Heart right ventricle (tissue), 16 donors: ENCODE measurements around the gene SLCO1C1. TPM values are rescaled to one million over a fixed set of nuclear protein-coding genes. Genes with fewer than 3 reads are reported as not detected.

Experiments
- ATAC-seq, 8 donors: fragments of 200-7000 bp; cut with Tn5 transposase; one replicate each; pipeline ENCODE4 v1.9.1; 2020; ENCODE audit warnings: mild to moderate bottlenecking in 8 of 8, moderate library complexity in 8 of 8, moderate number of reproducible peaks in 1 of 8
- DNase-seq, 2 donors: peaks; one replicate each; pipeline ENCODE4 v3.0.0-alpha.2; 2020
- H3K27ac ChIP-seq, 10 donors: fragments of 200-600 bp; sonication (generic) in 2 of 10; one replicate each; pipeline versions ENCODE4 v1.5.0 to v1.8.0; 2020 to 2022; ENCODE audit warnings: mild to moderate bottlenecking in 3 of 10
- H3K27me3 ChIP-seq, 7 donors: fragments of 200-600 bp; one replicate each; pipeline ENCODE4 v1.8.0; 2021 to 2022; ENCODE audit warnings: mild to moderate bottlenecking in 2 of 7
- H3K36me3 ChIP-seq, 9 donors: fragments of 200-600 bp; sonication (generic) in 1 of 9; one replicate each; pipeline versions ENCODE4 v1.5.0 to v1.8.0; 2020 to 2022; ENCODE audit warnings: mild to moderate bottlenecking in 2 of 9
- H3K4me1 ChIP-seq, 9 donors: fragments of 200-600 bp; sonication (generic) in 1 of 9; one replicate each; pipeline versions ENCODE4 v1.5.0 to v1.8.0; 2020 to 2022; ENCODE audit warnings: mild to moderate bottlenecking in 4 of 9
- H3K4me3 ChIP-seq, 10 donors: fragments of 200-600 bp; sonication (generic) in 2 of 10; one replicate each; pipeline versions ENCODE4 v1.5.0 to v1.8.0; 2020 to 2022; ENCODE audit warnings: mild to moderate bottlenecking in 7 of 10, moderate library complexity in 2 of 10
- H3K9me3 ChIP-seq, 11 donors: fragments of 200-600 bp in 10 of 11; sonication (generic) in 2 of 11; one replicate each; pipeline versions ENCODE4 v1.5.0 to v1.8.0; 2013 to 2022; ENCODE audit warnings: mild to moderate bottlenecking in 2 of 11, control low read depth in 1 of 11, moderate library complexity in 1 of 11
- CTCF ChIP-seq, 9 donors: fragments of 200-600 bp; sonication (generic) in 2 of 9; IDR thresholded peaks; one replicate each; pipeline versions ENCODE4 v1.5.0 to v1.8.0; 2021 to 2022; ENCODE audit warnings: antibody characterized with exemption in 9 of 9, mild to moderate bottlenecking in 5 of 9, moderate library complexity in 1 of 9
- WGBS, 2 donors: extraction: QIAGEN DNeasy Blood & Tissue Kit; methylation state at CpG; one replicate each; pipeline ENCODE4 v1.1.7; 2013; ENCODE audit warnings: inconsistent platforms in 1 of 2; 5-methylcytosine and 5-hydroxymethylcytosine counted together
- intact Hi-C, 10 donors: fragments of 100-400 bp; cut with DNase I; formaldehyde crosslinking; loops; one replicate each; pipeline versions ENCODE4 v1.11.1 to v1.14.2; 2022
- polyA plus RNA-seq, 2 donors: library from polyadenylated mRNA; stranded (reverse); fragments of 200-250 nt; gene quantifications; one replicate each; pipeline ENCODE4 v1.2.3, GENCODE V29; 2013
- total RNA-seq, 10 donors: library from RNA; stranded (reverse); fragmentation: NEBNext Ultra II Directional in 3 of 10; extraction: Animal tissue kit (Norgen Biotek cat#: 25700) in 3 of 10; gene quantifications; one replicate each; pipeline versions ENCODE4 v1.2.1 to v1.2.4, GENCODE V29; 2021 to 2023
- donor health status: Arrhythmogenic right ventricular cardiomyopathy.
- donor health status: ischemic (EF 13 %, LVEDD 7.1; RV severe dilation, severe dysfunction).
- donor health status: healthy with polysubstance abuse.
- donor health status: DM: no; HTN: yes; CAD: no.
- donor health status: DM: no; HTN: no; CAD: no.
- donor health status: ischemic (EF 25% LVEDD 6.9; RV normal size, moderate dysfunction).
- donor health status: ischemic (EF 25% LVEDD 5.7; RV mildly dilated, moderate dysfunction).
- donor health status: healthy.
- donor health status: DM: yes; HTN: yes; CAD: no.
- donor health status: Ischemic cardiomyopathy.
- donor health status: ischemic (EF 35%, LVEDD 5.7; RV mildly dilated, moderate dysfunction).
- donor health status: nonischemic (EF 11% LVEDD 7.7; RV severe dilation, severe dysfunction).
- donor health status: DM: yes; HTN: yes; CAD: no.
- donor health status: PGD.
- donor health status: ischemic (EF 29% LVEDD 5.4; RV normal size, mild dysfunction).
- donor health status: nonischemic (EF 23%, LVEDD 6.1; RV moderate dilation, normal function).

The SLCO1C1 gene
- total and polyA plus RNA-seq, 12 donors = 0.64 to 3.3 (median 1.3) TPM

GRCh38 chr12:20657496-20657895 is 37.6 kb upstream of the SLCO1C1 start:
- peaks cover 0 to 19% (median 0%) of the 10 kb centered on the region in 11 donors for H3K9me3 ChIP-seq
- H3K27ac ChIP-seq = no peak overlapping the region
- TF ChIP-seq CTCF (IDR thresholded peaks at IDR 0.05) = no peak
- WGBS, 2 donors = 85 to 93% methylated on average over 2 of the region's 2 CpGs
- H3K4me1 ChIP-seq = peaks cover 0 to 24% (median 5%) of the 10 kb centered on the region in 9 donors
- no peak overlapping the region for H3K4me3 ChIP-seq
- no peaks in the 10 kb centered on the region for H3K27me3 ChIP-seq
- H3K36me3 ChIP-seq = peaks cover 0 to 97% (median 16%) of the 10 kb centered on the region in 9 donors
- ATAC-seq (no peak), DNase-seq (no peak)
- intact Hi-C loops = no loop called here

GRCh38 chr12:20681334-20681733 is 13.8 kb upstream of the SLCO1C1 start:
- Histone ChIP-seq H3K36me3 (peaks cover 0 to 55% (median 5%) of the 10 kb centered on the region in 9 donors), H3K27ac (no peak overlapping the region), H3K27me3 (no peaks in the 10 kb centered on the region), H3K9me3 (peaks cover 0 to 18% (median 7%) of the 10 kb centered on the region in 11 donors), H3K4me3 (no peak overlapping the region), H3K4me1 (no peaks in the 10 kb centered on the region)
- DNase-seq (no peak), ATAC-seq (no peak)
- WGBS, 2 donors = 82 to 89% methylated on average over 4 of the region's 4 CpGs
- intact Hi-C loops = no loop called here
- no peak for TF ChIP-seq CTCF (IDR thresholded peaks at IDR 0.05)

- no peaks in the 10 kb centered on the region for H3K9me3 ChIP-seq
- peak; percentile 57 to 59 for DNase-seq
- TF ChIP-seq CTCF (IDR thresholded peaks at IDR 0.05) = no peak
- H3K27me3 ChIP-seq = no peaks in the 10 kb centered on the region
- peak; percentile 51 to 92 (median 68) for ATAC-seq
- no peaks in the 10 kb centered on the region for H3K36me3 ChIP-seq
- H3K27ac ChIP-seq = peak overlapping the region in 4 of 10 donors; percentile 7 to 57 (median 22)
- WGBS, 2 donors = 51 to 64% methylated on average over 7 of the region's 7 CpGs
- peak overlapping the region in 5 of 10 donors; percentile 8 to 27 (median 14) for H3K4me3 ChIP-seq
- no peaks in the 10 kb centered on the region for H3K4me1 ChIP-seq
- intact Hi-C loops = no loop called here
Measured at GRCh38 chr12:20696181-20696905, 1.2 kb downstream of the SLCO1C1 start.

GRCh38 chr12:20701106-20701505 is 6.0 kb downstream of the SLCO1C1 start:
- intact Hi-C loops = no loop called here
- Histone ChIP-seq H3K36me3 (no peaks in the 10 kb centered on the region), H3K27ac (no peak overlapping the region), H3K9me3 (no peaks in the 10 kb centered on the region), H3K27me3 (no peaks in the 10 kb centered on the region), H3K4me1 (no peaks in the 10 kb centered on the region), H3K4me3 (no peak overlapping the region)
- ATAC-seq (no peak), DNase-seq (no peak)
- WGBS, 2 donors = 80 to 82% methylated on average over 1 of the region's 1 CpG
- no peak for TF ChIP-seq CTCF (IDR thresholded peaks at IDR 0.05)
